GM18505 (cell line): Measurements from ENCODE around the gene LARGE1.
"Not testable (repeated sequence)": the region's sequence is repeated elsewhere in the genome, so short reads cannot be mapped to it uniquely, and the experiment has no call there.

Experiments
- ATAC-seq: cut with Tn5 transposase; IDR thresholded peaks from one replicate; pipeline ENCODE4 v1.9.1; 2021; ENCODE audit not compliant: unreplicated experiment
- POLR2A ChIP-seq: IDR thresholded peaks from 4 replicates; pipeline ENCODE4 v1.6.1; 2011; ENCODE audit warnings: borderline replicate concordance; ENCODE audit not compliant: insufficient read depth, insufficient read length; ENCODE audit errors: extremely low read depth

Gene LARGE1

DNA sequence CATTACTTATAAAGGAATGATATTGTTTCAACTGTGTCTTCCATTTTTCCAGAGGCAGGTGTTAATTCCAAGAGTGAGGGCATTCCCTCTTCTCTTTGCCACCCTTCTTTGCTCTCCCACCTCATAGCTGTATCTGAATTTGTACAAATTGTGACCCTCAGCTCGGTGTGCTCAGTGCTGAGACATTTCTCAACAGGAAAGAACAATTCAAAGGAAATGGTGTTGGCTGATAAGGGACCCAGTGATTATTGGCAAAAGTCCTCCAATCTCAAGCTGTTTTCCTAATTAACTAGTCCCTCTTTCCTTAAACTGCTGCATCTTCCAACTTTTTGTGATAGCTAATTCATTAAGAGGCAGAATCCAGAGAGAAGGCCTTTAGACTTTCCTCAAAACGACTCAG is 453.2 kb downstream of the LARGE1 start:
- no peak for TF ChIP-seq POLR2A
- no peak for ATAC-seq

DNA sequence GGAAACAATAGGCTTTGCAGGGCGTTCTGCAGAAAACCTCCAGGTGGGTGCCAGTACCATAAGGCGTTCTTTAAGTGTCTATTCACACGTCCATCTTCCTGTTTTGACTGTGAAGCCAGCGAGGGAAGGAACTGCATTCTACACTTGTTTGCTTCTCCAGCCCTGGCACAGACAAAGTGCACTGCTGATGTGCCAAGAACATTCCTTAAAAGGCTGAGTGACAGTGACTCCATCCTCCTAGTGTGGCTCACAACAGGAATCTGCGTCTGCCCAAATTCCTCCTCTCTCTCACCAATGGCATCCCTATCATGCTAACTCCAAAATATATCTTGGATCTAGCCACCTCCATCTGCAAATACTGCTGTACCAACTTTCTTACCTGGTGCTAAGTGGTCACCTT is 454.7 kb downstream of the LARGE1 start:
- no peak for ATAC-seq
- TF ChIP-seq POLR2A, result no peak

DNA sequence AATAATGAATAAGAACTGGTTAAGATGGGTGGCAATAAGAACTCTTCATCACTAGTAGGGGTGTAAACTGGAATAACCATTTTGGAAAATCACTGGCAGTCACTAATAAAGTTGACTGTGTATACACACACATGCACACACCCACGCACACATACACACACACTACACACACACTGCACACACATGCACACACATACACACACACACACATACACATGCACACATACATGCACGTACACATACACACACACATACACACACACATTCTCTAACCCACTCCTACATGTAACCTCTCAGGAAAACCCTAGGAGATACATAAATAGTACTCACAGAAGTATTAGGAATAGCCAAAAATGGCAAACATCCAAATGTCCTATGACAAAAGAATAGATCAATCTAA is 455.6 kb downstream of the LARGE1 start:
- TF ChIP-seq POLR2A, result no peak
- no peak for ATAC-seq

DNA sequence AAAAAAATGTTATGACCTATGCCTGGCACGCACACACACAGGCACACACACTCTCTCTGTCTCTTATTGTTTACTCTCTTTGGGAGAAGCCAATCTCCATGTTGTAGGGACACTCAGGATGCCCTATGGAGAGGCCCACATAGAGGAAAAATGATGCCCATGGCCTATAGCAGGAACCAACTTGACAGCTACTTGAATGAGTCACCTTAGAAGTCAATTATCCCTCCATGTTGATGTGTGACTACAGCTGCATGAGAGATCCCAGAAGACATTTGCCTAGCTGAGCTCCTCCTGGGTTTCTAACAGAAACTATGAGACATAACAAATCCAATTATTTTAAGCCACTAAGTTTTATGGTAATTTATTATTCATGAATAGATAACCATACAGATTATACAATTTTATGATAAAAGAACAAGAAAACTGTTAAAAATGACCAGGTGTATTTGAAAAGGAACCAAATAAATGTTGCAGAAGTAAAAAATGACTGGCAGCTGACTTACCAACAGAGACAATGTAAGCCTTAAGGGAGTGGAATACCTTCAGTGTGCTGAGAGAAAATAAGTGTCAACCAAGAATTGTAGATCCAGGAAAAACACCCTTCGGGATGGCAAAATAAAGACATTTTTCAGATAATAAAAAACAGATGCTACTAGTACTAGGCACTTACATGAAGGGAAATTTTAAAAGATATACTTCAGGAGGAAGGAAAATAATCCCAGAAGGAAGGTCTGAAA is 458.4 kb downstream of the LARGE1 start:
- TF ChIP-seq POLR2A, result no peak
- ATAC-seq, result no peak

DNA sequence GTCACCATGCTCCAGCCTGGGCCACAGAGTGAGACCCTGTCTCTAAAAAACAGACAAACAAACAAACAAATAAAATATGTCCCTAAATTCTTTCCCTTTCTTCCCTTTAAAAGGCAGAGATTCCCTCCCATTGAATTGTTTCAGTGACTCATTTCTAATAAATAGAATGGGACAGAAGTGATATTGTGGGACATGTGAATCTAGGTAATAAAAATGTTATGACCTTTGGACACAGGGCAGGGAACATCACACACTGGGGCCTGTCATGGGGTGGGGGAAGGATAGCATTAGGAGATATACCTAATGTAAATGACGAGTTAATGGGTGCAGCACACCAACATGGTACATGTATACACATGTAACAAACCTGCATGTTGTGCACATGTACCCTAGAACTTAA is 459.0 kb downstream of the LARGE1 start:
- ATAC-seq, result not testable (repeated sequence)

- ATAC-seq, result no peak
- no peak for TF ChIP-seq POLR2A
Measured at GRCh38 chr22:33459137-33459536, 461.1 kb downstream of the LARGE1 start.

GRCh38 chr22:33456511-33456910 is 463.8 kb downstream of the LARGE1 start:
- ATAC-seq, result no peak

DNA sequence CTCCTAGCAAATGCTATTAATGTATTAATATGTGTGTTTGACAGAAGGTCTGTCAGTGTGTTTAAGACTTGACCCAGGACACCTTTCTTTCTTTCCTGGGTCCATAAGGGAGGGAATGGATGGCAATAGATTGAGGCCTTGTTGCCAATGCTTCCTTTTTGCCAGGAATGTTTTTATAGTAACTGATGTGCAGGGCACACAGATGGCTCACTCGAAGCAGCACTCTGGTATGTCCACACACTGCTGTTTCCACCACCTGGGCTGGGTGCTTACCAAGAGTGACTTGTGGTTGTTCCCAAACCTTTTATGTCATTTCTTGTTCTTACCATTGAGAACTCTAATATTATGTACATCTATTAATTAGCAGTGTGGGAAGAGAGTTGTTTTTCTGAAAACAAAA is 465.2 kb downstream of the LARGE1 start:
- ATAC-seq, result no peak
- no peak for TF ChIP-seq POLR2A

More at GRCh38 chr22:33456511-33456910, 463.8 kb downstream of the LARGE1 start:
- TF ChIP-seq POLR2A, result no peak

- no peak for TF ChIP-seq POLR2A
- ATAC-seq, result no peak
Measured at GRCh38 chr22:33451866-33452469, 468.3 kb downstream of the LARGE1 start.

DNA sequence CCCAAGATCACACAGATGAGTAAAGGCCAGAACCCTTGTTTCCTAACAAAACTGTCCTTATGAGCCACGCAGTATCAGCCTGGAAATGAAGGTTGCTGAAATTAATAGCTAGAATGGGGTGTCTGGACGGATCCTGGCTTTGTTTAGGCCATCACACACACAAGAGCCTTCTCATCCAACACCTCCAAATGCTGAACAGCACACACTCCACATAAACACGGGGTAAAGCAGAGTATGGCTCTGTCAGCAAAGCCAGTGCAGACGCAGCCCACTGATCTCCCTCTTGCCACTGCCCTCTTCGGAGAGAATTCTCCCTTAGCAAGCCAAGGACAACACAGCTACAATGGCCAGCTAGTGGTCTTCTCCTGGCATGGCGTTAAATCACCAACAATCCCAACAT is 469.5 kb downstream of the LARGE1 start:
- TF ChIP-seq POLR2A, result no peak
- no peak for ATAC-seq

DNA sequence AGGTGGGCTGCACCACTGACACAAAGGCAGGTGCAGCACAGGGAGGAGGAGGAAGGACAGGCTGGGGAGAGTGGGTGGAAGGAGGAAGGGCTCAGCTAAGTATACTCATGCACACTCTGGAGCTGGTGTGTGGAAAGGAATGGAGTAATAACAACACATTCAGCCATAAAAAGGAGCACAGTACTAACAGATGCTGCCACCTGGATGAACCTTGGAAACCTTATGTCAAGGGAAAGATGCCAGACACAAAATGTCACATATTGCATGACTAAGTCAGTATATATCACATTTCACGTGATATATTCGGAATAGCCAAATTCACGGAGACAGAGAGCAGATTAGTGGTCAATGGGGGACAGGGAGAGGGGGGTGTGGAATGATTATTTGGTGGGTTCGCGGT is 472.5 kb downstream of the LARGE1 start:
- TF ChIP-seq POLR2A, result no peak
- no peak for ATAC-seq

DNA sequence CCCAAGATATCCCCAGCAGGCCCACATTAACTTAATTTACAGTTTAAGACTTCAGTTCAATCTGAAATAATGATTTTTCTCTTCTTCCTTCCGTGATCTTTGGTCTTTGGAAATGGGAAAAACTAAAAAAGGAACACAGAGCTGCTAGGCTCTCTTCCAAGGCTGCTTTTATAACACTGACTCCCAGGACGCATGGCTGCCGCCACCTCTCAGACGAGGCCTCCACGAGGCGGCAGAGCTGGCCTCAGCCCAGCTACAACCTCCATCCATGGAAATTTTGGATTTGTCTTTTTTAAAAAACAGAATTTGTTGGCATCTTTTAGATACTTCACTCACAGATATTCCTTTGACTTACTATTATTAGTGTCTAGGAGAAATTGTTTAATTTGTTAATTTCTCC is 476.6 kb downstream of the LARGE1 start:
- no peak for TF ChIP-seq POLR2A
- no peak for ATAC-seq

DNA sequence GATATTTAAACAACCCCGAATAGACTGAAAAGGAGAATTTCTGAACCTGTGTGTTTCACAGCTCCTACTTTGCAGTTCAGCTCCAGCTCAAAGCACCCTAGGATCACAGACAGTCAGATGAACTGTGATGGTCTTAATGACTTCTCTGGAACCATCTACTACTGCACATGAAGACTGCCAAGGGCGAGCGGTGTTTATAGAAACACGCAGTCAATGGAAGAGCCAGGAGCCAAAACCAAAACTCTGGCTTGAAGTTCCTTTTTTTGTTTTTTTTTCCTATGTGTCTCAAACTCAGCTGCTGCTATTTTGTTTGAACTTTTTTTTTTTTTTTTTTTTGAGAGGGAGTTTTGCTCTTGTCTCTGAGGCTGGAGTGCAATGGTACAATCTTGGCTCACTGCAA is 479.5 kb downstream of the LARGE1 start:
- no peak for TF ChIP-seq POLR2A
- ATAC-seq, result no peak

DNA sequence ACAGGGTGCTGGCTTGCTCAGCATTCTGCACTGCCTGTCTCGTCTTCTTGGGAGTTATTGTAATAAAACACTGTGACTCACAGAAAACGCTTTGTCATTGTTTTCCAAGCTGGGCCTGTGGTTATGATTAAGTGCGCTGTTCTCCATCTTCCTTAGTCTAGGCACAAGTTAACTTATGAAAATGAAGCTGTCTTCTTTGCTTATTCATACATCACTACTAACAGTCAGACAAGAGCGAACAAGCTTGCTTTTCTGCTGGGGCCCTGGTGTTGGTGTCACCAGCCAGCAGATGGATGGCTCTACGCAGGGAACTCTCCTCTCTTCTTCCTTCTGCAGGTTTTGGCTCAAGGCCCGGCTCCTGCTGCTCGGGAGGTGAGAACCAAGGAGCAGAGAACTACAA is 482.0 kb downstream of the LARGE1 start:
- no peak for ATAC-seq
- TF ChIP-seq POLR2A, result no peak

DNA sequence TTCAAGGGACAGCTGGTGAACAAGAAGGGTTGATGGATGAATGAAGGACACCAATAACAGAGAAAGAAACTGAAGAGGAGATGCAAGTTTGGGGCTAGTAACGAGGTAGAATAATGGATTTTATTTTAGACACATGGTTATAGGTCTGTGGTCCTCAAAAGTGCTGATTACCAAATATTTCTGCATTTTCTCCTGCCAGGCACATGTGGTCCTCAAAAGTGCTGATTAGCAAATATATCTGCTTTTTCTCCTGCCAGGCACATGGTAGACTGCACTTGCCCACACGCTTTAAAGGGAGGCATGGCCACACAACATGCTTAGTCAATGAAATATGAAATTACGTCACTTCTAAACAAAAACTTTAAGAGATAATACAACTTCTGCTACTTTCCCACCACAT is 489.0 kb downstream of the LARGE1 start:
- no peak for TF ChIP-seq POLR2A
- no peak for ATAC-seq

- no peak for TF ChIP-seq POLR2A
- no peak for ATAC-seq
Measured at GRCh38 chr22:33429281-33429680, 491.0 kb downstream of the LARGE1 start.

DNA sequence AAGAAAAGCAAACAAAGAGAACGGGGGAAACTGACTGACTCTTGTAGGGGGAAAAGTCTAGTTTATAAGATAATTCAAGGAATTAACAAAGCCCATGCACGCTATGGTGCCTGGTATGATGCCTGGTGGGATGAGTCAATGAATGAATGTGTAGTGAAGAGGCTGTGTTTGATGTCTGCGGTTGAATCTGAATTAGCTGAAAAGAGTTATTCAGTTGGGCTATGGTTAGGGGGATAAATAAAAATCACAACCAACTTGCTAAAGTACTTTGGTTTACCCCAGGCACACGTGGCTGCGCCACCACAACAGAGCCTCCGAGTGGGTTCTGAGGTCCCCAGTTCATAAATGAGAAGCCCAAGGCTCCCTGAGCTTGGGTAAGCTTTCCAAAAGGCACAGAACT is 492.8 kb downstream of the LARGE1 start:
- no peak for TF ChIP-seq POLR2A
- ATAC-seq, result no peak
